Activated CD8-positive, alpha-beta memory T cell treated with anti-CD3 and anti-CD28 coated beads, Interleukin-2, amount 50 U/mL, for 4 hours (primary cell): ENCODE measurements around the gene ZBED3.

Source experiments
- DNase-seq: peaks from one replicate; pipeline ENCODE4 v3.0.0-alpha.2; 2020

Gene ZBED3

DNA sequence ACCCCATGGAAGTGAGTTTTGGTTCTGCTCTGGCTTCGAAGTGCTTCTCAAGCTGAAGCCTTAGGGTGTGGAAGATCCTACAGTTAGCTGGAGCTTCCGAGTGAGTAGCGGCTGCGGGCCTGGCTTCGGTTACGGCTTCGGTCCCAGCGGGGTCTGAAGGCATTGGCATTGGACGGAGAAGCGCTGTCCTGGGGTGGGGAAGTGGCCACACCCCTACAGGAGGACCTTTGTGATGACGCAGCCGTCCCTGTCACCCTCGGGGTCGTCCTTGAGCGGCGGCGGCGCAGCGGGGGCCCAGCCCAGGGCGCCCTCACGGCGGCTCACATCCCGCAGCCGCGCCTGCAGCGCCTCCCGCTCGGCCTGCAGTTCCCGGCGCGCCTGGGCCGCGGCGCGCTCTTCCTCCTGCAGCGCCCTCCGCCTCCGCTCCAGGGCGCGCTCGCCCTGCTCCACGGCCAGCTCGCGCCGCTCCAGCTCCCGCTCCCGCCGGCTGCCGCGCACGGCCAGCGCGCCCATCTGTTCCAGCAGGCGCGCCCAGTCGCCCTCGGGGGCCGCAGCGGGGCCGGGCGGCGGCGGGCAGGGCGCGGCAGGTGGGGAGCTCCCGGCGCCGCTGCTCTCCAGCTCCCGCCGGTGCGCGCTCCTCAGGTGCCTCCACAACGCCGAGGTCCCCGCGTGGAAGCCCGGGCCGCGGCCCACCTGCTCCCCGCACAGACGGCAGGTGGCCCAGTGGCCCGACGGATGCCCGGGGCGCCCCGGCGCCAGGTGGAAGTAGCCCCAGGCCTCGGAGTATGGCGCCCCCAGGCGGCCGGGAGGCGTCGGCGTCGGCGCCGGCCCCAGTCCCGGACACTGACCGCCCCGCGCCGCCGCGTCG lies 9.9 kb downstream of the ZBED3 start:
- DNase-seq = peak; percentile 59

DNA sequence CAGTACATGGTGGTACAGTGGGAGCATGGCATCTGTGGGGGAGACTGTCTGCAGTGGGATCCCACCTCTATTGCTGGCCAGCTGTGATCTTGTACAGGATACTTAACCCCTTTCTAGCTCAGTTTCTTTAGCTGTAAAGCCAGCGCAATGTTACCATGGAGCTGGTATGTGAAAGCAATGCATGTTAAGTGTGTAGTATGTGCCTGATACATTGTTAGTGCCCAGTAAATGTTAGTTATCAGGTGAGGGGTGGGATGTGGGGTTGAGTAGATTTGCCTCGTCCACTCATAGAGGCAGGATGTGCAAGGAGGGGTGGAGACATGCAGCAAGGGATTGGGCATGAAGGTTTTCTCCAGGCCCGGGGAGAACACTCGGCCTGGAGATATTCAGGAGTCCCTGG lies 12.3 kb downstream of the ZBED3 start:
- DNase-seq = no peak

DNA sequence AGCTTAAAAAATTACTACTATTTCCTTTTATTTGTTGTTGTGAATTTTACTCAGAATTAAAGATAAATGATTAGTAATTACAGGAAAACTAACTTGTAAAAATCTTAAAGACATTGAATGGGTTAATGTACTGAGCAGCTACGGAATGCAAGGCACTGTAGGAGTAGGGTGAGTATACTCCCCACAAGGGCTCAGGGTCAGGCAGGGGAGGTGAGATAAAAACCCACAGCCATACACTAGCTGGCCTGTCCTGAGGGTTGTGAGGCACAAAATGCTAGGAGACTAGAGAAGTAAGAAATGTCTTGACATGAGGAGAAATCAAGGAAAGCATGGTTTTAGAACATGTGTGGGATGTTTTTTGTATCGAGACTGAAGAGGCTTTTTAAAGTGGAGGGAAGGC lies 13.4 kb downstream of the ZBED3 start:
- no peak for DNase-seq

DNA sequence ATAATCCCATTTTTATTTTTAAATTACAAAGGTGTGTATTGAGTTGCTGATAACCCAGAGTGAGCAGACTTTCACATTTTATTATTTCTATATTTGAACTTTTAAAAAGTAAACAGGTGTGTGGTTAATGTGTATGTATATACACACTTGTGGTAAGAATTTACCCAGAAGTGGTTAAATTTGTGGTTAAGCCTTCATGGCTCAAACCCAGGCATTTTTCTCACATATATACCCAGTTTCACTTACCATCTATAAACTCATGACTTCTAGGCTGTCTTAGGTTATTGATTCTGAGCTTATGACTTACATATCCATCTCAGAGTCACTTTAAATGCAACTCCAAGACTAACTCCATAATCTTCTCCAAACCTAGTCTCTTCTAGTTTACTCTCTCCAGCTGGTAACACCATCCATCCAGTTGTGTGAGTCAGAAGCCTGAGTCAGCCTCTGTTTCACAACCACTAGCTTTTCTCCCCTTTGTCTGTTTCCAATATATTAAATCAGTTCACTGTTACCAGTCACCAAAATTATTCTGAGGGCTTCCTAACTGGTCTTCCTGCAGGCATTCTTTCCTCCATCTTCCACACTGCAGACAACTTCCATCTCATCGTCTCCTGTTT lies 20.2 kb downstream of the ZBED3 start:
- no peak for DNase-seq

DNA sequence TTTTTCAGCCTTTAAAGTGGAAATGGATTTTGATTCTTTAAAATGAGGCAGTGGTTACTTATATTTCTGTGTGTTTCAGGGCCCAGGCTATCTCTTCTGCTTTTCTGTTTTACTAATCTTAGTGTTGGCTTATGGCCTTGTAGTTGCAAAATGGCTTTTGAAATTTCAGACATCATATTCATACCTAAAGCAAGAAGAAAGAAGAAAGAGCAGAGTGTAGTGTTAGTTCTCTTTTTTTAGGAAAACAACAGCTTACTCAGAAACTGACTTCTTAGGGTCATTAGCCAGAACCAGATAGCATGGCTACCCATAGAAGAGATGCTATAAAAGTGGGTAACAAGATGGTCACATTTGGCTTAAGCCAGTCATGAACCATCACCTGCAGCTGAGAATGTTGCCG lies 20.9 kb downstream of the ZBED3 start:
- no peak for DNase-seq

DNA sequence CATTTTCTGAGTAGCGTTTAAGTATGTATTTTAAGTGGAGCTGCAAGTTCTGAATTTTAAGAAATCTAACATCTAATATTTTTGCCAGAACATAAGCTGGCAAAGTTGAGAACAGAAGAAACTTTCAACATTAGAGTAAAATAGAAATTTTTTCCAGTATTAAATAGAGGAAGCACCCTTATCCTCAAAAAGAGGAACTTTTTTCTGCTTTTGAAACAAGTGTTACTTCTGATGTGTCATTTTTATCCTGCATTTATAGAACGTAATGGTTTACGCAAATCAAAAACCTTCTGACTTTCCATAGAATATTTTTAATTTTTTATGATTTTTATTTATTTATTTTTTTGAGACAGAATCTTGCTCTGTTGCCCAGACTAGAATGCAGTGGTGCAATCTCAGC lies 21.8 kb downstream of the ZBED3 start:
- no peak for DNase-seq

DNA sequence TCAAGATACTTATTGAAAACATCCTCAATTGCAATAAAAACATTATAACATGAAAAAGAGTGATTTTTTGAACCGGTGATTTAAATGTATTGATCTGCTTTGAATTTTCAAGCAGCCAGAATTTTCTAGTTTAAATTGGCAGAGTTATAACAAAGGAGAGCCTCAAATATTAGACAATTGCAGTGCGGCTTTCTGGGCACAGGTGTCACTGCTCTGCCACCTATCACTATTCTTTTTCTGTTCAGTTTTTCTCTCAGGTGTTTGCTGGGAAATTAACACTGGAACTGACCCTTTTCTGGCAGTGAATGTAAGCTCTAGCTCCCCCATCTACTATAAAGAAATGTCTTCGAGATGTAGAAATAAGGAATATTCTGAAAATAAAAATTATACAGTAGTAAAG lies 23.0 kb downstream of the ZBED3 start:
- no peak for DNase-seq

DNA sequence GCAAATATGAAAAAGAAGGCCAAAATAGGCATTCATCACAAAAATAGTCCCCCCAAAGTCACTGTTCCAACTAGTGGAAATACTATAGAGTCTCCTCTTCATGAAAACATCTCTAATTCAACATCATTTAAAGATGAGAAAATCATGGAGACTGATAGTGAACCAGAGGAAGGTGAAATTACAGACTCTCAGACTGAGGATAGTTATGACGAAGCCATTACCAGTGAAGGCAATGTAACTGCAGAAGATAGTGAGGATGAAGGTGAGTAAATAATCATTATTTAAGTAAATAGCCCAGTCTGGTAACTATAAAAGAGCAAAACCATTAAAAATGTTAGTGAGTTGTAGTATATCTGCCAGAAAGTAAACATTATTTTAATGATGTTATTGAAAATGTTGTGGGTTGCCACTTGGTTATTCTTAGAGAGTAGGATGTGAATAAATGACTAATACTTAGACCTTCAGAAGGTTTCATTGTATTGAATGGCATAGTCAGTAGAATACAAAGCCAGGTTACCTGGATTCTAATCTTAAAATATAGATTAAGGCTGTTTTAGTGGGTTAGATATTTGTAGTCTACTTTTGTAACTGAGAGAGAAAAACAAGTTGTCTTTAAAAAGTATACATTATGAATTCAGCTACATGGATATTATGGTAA lies 40.5 kb downstream of the ZBED3 start:
- no peak for DNase-seq

DNA sequence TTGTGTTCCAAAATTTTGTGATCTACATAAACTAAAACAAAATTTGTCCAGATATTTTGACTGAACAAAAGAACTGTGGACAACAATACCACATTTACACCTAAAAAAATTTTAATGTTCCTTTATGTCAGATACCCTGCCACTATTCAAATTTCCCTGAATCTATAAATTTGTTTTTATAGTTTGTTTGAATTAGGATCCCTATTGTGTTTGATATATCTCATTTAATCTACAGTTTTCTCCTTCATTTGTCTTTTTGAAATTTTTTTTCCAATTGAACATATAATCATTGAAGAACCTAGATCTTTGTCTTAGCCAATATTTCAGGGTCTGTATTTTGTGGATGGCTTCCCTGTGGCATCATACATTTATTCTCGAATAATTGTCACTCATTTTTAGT lies 51.1 kb downstream of the ZBED3 start:
- DNase-seq = no peak

DNA sequence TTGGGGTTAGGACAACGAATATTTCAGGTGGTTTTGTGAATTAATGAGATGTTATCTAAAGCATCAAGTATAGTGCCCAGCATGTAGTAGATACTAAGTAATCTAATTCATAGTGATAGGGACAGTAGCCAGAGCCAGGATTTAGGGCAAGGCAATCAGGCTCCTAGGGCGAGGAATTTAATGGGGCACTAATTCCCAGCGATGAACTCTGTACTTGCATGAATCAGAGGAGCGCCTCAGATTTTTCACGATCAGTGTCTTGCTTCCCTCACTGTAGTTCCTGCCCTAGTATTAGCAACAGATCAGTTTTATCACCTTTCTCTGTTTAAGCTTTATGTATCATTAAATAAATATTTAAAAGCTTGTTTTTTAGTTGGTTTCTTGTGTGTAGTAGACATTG lies 53.7 kb downstream of the ZBED3 start:
- DNase-seq = no peak

DNA sequence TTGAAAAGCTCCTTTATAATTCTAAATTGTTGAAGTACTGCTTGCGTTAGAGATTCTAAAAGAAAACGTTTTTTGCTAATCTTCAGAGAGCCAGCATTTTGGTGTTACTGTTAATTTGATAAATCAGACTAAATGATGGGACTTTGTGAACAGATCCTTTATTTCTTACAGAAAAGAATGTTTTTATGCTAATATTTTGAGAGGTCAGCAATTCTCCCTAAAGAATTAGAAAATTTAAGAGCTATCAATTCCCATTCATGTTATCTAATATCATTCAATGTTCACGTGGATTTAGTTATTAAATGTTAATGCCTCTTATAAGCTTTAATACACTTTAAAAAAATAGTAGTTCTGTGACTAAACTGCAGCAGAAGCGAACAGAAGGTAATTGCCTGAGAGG lies 54.5 kb downstream of the ZBED3 start:
- DNase-seq = no peak

DNA sequence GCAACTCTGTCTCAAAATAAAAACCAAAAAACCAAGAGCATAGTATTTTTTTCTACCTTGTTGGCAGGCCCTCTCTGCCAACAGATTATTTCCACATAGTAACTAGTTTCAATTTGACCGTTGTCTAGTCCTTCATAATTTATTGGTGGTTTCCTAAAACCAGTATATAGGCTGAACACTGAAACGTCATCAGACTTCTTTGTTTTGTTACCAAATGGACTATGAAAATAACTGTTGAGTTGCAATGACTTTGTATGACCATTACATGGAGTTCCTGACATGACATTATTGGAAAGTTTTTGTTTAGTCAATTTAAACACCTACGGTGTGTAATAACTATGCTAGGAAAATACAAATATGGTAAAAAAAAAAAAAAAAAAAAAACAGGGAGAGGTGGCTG lies 55.2 kb downstream of the ZBED3 start:
- DNase-seq = no peak

DNA sequence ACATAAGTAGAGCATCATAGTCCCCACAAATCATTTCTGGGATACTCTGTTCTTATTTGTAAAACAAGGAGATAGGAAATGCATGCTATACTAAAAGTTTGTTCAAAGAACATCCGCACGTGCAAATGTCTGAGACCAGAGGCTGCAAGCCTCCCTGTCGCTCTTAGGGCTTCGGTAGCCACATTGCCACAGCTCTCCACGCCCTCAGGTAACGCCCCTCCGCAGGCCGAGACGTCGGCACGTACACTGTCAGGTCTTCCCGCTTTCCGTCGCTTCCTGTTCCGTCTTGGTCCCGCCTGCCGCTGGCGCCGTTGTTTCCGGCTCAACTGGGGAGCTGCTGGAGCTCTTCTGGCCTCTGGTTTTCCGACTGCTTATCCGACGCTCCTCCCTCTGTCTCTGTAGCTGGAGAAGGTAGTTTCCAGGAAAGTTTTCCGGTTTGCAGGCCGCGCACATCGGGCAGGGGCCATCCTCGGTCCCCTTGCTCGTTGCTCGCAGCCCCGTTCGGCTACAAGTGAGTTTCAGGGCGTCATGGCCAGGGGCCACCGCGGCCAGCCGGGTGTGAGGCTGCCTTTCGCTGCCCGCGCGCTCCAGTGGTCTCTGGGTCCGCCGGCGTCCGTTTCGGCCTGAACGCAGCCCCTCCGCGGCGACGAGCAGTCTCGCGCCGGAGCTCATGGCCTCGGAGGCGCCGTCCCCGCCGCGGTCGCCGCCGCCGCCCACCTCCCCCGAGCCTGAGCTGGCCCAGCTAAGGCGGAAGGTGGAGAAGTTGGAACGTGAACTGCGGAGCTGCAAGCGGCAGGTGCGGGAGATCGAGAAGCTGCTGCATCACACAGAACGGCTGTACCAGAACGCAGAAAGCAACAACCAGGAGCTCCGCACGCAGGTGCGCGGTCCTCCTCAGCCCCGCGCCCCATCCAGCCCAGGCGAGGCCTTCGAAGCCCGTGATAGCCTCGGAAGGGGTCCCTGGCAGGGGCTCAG lies 56.7 kb downstream of the ZBED3 start, which contains the start of gene AGGF1:
AGGF1 (plus strand) TSS at position 308 of the 975 bp plus-strand sequence; CDS start at position 671, 363 bp downstream.
- peak; percentile 87 for DNase-seq

DNA sequence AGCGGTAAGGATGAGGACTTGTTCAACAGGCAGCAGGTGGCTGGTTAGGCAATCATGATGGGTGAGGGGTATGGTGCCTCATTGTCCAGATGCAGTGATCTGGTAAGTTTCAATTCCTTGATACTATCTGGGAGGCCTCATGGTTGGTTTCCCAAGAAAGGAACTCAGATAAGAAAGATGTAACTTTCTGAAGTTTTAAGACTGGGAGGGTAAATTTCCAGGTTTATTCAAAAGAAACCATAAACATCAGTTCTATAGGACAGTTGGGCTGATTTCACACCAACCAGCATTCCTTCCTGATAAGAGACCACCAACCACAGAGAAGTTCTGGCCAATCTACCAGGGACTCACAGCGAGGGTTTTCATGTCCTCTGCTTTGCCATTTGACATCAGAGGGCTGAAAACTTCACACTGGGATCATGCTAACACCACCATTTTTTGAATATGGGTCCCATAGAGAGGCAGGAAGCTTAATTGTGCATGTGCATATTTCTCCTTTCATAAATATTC lies 57.7 kb downstream of the ZBED3 start:
- no peak for DNase-seq

DNA sequence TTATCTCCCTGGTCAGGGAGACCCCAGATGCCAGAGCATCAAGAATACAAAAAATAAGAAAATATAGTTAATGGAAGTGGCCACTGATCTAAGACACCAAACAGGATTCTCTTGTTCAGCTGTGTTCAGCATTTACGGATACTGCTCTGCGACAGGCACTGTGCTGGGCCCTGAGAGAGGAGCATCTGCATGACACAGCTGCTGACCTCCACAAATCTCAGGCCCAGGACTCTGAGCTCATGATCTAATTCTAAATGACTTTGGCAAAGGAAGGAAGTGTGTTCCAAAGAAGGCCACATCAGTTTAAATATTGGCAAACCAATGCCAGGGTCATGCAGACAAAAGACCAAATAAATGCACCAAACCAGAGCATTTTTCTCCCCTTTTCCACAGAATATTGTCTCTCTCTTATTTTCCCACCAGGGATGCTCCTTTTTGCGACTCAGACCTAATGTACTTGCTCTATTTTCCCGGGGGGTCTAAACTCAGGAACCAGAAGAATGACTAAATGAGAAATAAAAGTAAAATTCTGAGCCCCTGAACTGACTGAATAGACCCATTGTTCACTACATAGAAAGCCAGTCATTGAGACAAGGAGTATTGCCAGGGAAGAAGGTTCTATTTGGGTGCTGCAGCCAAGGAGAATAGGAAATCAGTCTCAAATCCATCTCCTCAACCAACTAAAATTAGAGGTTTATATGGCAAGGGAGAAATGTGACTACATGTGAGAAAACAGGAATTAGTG lies 58.3 kb downstream of the ZBED3 start:
- DNase-seq = no peak

DNA sequence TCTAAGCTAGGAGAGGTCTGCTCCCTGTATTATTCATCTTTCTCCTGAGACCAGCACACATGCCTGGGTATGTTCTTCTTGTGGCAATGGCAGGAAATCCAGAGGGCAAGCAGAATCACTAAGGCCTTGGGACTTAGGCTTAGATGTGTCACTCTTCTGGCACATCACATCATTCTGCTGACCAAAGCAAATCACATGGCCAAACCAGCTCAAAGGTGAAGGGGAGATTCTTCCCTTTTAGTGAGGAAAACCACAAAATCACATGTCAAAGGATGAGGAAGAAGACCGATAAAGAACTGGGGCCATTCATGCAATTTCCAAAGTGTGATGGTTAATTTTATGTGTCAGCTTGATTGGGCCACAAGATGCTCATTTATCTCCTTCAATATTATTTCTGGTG lies 62.6 kb downstream of the ZBED3 start:
- DNase-seq = no peak

DNA sequence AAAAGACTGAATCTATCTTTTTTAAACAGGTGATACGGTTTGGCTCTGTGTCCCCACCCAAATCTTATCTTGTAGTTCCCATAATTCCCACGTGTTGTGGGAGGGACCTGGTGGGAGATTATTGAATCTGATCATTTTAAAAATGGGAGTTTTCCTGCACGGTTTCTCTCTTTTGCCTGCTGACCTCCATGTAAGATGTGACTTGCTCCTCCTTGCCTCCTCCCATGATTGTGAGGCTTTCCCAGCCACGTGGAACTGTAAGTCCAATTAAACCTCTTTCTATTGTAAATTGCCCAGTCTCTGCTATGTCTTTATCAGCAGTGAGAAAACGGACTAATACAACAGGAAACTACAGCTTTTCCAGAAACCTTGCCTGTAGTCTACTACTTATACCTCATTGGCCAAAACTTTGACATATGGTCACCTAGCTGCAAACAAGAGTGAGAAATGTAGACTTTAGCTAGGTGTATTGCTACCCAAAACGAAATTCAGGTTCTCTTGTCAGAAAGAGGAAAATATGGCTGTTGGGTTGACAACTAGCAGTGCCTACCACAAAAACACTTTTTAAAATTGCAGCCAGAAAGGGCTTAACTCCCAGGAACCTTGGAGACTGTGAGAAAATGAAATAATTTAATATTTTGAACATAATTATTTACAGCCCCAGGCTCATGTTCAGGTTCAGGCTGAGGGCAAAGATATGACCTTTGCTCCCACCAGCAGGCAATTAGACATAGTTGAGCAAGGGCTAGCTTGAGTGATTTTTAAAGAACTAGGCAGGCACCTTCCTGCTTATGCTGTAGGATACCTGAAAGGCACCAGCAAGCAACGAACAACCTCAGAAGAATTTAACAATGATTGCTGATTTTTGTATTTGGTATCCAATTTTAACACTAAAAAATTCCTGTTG lies 64.3 kb downstream of the ZBED3 start:
- DNase-seq = no peak
